WTC11 (cell line): Measurements from ENCODE around the gene NPDC1. TPM values are rescaled to one million over a fixed set of nuclear protein-coding genes. Genes with fewer than 3 reads are reported as not detected.

ENCODE experiments used
- AFF4 ChIP-seq: sonication (generic); formaldehyde crosslinking; IDR thresholded peaks from 2 replicates; pipeline ENCODE4 v1.8.1; 2023; ENCODE audit warnings: mild to moderate bottlenecking, missing genetic modification reagents, borderline replicate concordance
- AR ChIP-seq: fragments of 250-450 bp; sonication (Bioruptor Pico); IDR thresholded peaks from 2 replicates; pipeline ENCODE4 v1.9.0; 2021; ENCODE audit warnings: mild to moderate bottlenecking
- ARID4B ChIP-seq: sonication (generic); formaldehyde crosslinking; IDR thresholded peaks from 2 replicates; pipeline ENCODE4 v1.8.0; 2023; ENCODE audit warnings: missing genetic modification reagents, mild to moderate bottlenecking, borderline replicate concordance
- ATF1 ChIP-seq: sonication (generic); formaldehyde crosslinking; IDR thresholded peaks from 2 replicates; pipeline ENCODE4 v1.8.1; 2023; ENCODE audit warnings: mild to moderate bottlenecking, moderate library complexity, missing genetic modification reagents
- CREB1 ChIP-seq: sonication (generic); formaldehyde crosslinking; IDR thresholded peaks from 2 replicates; pipeline ENCODE4 v1.8.0; 2023; ENCODE audit warnings: mild to moderate bottlenecking, missing genetic modification reagents
- CREM ChIP-seq: sonication (generic); formaldehyde crosslinking; IDR thresholded peaks from 2 replicates; pipeline ENCODE4 v1.8.1; 2022; ENCODE audit warnings: mild to moderate bottlenecking, missing genetic modification reagents, moderate library complexity
- ESRRA ChIP-seq: sonication (generic); formaldehyde crosslinking; IDR thresholded peaks from 2 replicates; pipeline ENCODE4 v1.8.1; 2022; ENCODE audit warnings: mild to moderate bottlenecking, missing genetic modification reagents, borderline replicate concordance
- FOXJ3 ChIP-seq: sonication (generic); formaldehyde crosslinking; IDR thresholded peaks from 2 replicates; pipeline ENCODE4 v1.9.0; 2021; ENCODE audit warnings: missing genetic modification reagents, mild to moderate bottlenecking, borderline replicate concordance
- GABPB1 ChIP-seq: sonication (generic); formaldehyde crosslinking; IDR thresholded peaks from 2 replicates; pipeline ENCODE4 v1.8.1; 2023; ENCODE audit warnings: mild to moderate bottlenecking, missing genetic modification reagents
- HMGXB4 ChIP-seq: sonication (generic); formaldehyde crosslinking; IDR thresholded peaks from 2 replicates; pipeline ENCODE4 v1.8.1; 2023; ENCODE audit warnings: mild to moderate bottlenecking, moderate library complexity, missing genetic modification reagents
- IRF2 ChIP-seq: sonication (generic); formaldehyde crosslinking; IDR thresholded peaks from 2 replicates; pipeline ENCODE4 v1.8.0; 2022; ENCODE audit warnings: low read depth, missing genetic modification reagents, borderline replicate concordance
- NFATC4 ChIP-seq: fragments of 250-450 bp; sonication (Bioruptor Pico); IDR thresholded peaks from 2 replicates; pipeline ENCODE4 v1.9.0; 2021; ENCODE audit warnings: mild to moderate bottlenecking
- NFE2L1 ChIP-seq: sonication (generic); formaldehyde crosslinking; IDR thresholded peaks from 2 replicates; pipeline ENCODE4 v1.8.1; 2023; ENCODE audit warnings: missing genetic modification reagents
- NFYB ChIP-seq: sonication (generic); formaldehyde crosslinking; conservative IDR thresholded peaks from 2 replicates; pipeline ENCODE4 v1.8.0; 2022; ENCODE audit warnings: low read depth, missing genetic modification reagents
- PRDM15 ChIP-seq: sonication (generic); formaldehyde crosslinking; IDR thresholded peaks from 2 replicates; pipeline ENCODE4 v1.8.0; 2022; ENCODE audit warnings: missing genetic modification reagents
- RORB ChIP-seq: fragments of 250-450 bp; sonication (Bioruptor Pico); IDR thresholded peaks from 2 replicates; pipeline ENCODE4 v1.9.0; 2021; ENCODE audit warnings: mild to moderate bottlenecking
- TCF7 ChIP-seq: sonication (generic); formaldehyde crosslinking; IDR thresholded peaks from 2 replicates; pipeline ENCODE4 v1.8.0; 2022; ENCODE audit warnings: mild to moderate bottlenecking, low read depth, missing genetic modification reagents, moderate library complexity
- TEAD4 ChIP-seq: sonication (generic); formaldehyde crosslinking; IDR thresholded peaks from 2 replicates; pipeline ENCODE4 v1.8.0; 2022; ENCODE audit warnings: mild to moderate bottlenecking, missing genetic modification reagents
- USF1 ChIP-seq: sonication (generic); formaldehyde crosslinking; IDR thresholded peaks from 2 replicates; pipeline ENCODE4 v1.8.0; 2022; ENCODE audit warnings: mild to moderate bottlenecking, missing genetic modification reagents
- ZBTB21 ChIP-seq: sonication (generic); formaldehyde crosslinking; IDR thresholded peaks from 2 replicates; pipeline ENCODE4 v1.8.1; 2023; ENCODE audit warnings: mild to moderate bottlenecking, missing genetic modification reagents, borderline replicate concordance
- ZNF423 ChIP-seq: fragments of 250-450 bp; sonication (Bioruptor Pico); IDR thresholded peaks from 2 replicates; pipeline ENCODE4 v2.1.2; 2022; ENCODE audit warnings: mild to moderate bottlenecking, moderate library complexity
- total RNA-seq: library from RNA; stranded (reverse); gene quantifications from 3 replicates; pipeline ENCODE4 v1.2.3, GENCODE V29; 2021

NPDC1 gene
- total RNA-seq, 1 experiment from 2014 or later, result 64.3 TPM

- TF ChIP-seq ARID4B (CRISPR knock-in tag) (peak; percentile 96), FOXJ3 (CRISPR knock-in tag) (no peak), TEAD4 (CRISPR knock-in tag) (peak; percentile 71; the same call in 1 of the 2 replicates), ZNF423 (CRISPR knock-in tag) (no peak), ATF1 (CRISPR knock-in tag) (0 out of 2 replicates have a peak, but pooled peaks have one; percentile 54), CREB1 (CRISPR knock-in tag) (peak; percentile 42; the same call in 1 of the 2 replicates), NFYB (CRISPR knock-in tag) (no peak), IRF2 (CRISPR knock-in tag) (no peak), AFF4 (CRISPR knock-in tag) (0 out of 2 replicates have a peak, but pooled peaks have one; percentile 53), NFATC4 (CRISPR knock-in tag) (no peak), AR (no peak), ESRRA (CRISPR knock-in tag) (no peak), PRDM15 (0 out of 2 replicates have a peak, but pooled peaks have one; percentile 20), GABPB1 (0 out of 2 replicates have a peak, but pooled peaks have one; percentile 22), CREM (CRISPR knock-in tag) (0 out of 2 replicates have a peak, but pooled peaks have one; percentile 3), TCF7 (CRISPR knock-in tag) (no peak), ZBTB21 (CRISPR knock-in tag) (no peak; the same call in 1 of the 2 replicates), RORB (CRISPR knock-in tag) (no peak), NFE2L1 (peak; percentile 66; the same call in 1 of the 2 replicates), HMGXB4 (CRISPR knock-in tag) (peak; percentile 82), USF1 (CRISPR knock-in tag) (peak; percentile 68)
Observed at GRCh38 chr9:137046088-137046787, at the start of gene NPDC1 (continued).
